Right hindlimb (tissue), 1 donor: ENCODE results near the gene MAD1L1.
A peak's percentile ranks its signal among the peaks of the same experiment; 100 is the strongest.
"Not testable (repeated sequence)": the region's sequence is repeated elsewhere in the genome, so short reads cannot be mapped to it uniquely, and the experiment has no call there.

Experiments used
- DNase-seq: peaks from one replicate; pipeline ENCODE4 v3.0.0-alpha.2; 2018

The MAD1L1 gene

GRCh38 chr7:2038931-2039728, 193.6 kb downstream of the MAD1L1 start:
- peak; percentile 7 for DNase-seq

GRCh38 chr7:2037808-2038522, 194.8 kb downstream of the MAD1L1 start:
- DNase-seq: peak; percentile 54

- no peak for DNase-seq
Measured at GRCh38 chr7:2037301-2037807, 195.4 kb downstream of the MAD1L1 start.

GRCh38 chr7:2036786-2037185, 196.0 kb downstream of the MAD1L1 start:
- no peak for DNase-seq

GRCh38 chr7:2036201-2036600, 196.5 kb downstream of the MAD1L1 start:
- not testable (repeated sequence) for DNase-seq

- DNase-seq: no peak
Measured at GRCh38 chr7:2034291-2035201, 198.2 kb downstream of the MAD1L1 start.

GRCh38 chr7:2033586-2034135, 199.1 kb downstream of the MAD1L1 start:
- DNase-seq: no peak

GRCh38 chr7:2032876-2033407, 199.8 kb downstream of the MAD1L1 start:
- DNase-seq: no peak

GRCh38 chr7:2032030-2032875, 200.5 kb downstream of the MAD1L1 start:
- no peak for DNase-seq

GRCh38 chr7:2031451-2031845, 201.3 kb downstream of the MAD1L1 start:
- no peak for DNase-seq

GRCh38 chr7:2030475-2031450, 202.0 kb downstream of the MAD1L1 start:
- no peak for DNase-seq

GRCh38 chr7:2029936-2030335, 202.8 kb downstream of the MAD1L1 start:
- DNase-seq: no peak

GRCh38 chr7:2029211-2029905, 203.4 kb downstream of the MAD1L1 start:
- no peak for DNase-seq

- DNase-seq: no peak
Measured at GRCh38 chr7:2028733-2029132, 204.0 kb downstream of the MAD1L1 start.

GRCh38 chr7:2025188-2025587, 207.6 kb downstream of the MAD1L1 start:
- DNase-seq: no peak

GRCh38 chr7:2024567-2024918, 208.2 kb downstream of the MAD1L1 start:
- DNase-seq: no peak

- peak; percentile 38 for DNase-seq
Measured at GRCh38 chr7:2023877-2024566, 208.7 kb downstream of the MAD1L1 start.

- no peak for DNase-seq
Measured at GRCh38 chr7:2022737-2023250, 210.0 kb downstream of the MAD1L1 start.

- DNase-seq: peak; percentile 5
Measured at GRCh38 chr7:2022021-2022409, 210.7 kb downstream of the MAD1L1 start.
